ENCODE data around the gene ABCG4.

- TF ChIP-seq CTCF (IDR thresholded peaks at IDR 0.05) (no peak), POLR2A (IDR thresholded peaks at IDR 0.05) (no peak)
Measured at GRCh38 chr11:119179983-119180382, 31.1 kb downstream of the ABCG4 start.

Measured in adrenal gland (tissue), 5 donors.